DOHH2 (cell line): Measurements from ENCODE around the gene ANKS4B.

ENCODE experiments used
- CTCF ChIP-seq: fragments of 200-600 bp; sonication (generic); IDR thresholded peaks from one replicate; pipeline ENCODE4 v1.5.1; 2014; ENCODE audit warnings: antibody characterized with exemption, mild to moderate bottlenecking, low read depth, low read length; ENCODE audit not compliant: poor library complexity, severe bottlenecking
- EZH2phosphoT487 ChIP-seq: fragments of 200-600 bp; sonication (generic); IDR thresholded peaks from 2 replicates; pipeline ENCODE4 v1.6.1; 2017; ENCODE audit warnings: borderline replicate concordance, mild to moderate bottlenecking, antibody characterized with exemption, low read length, moderate library complexity, mixed read lengths

DNA sequence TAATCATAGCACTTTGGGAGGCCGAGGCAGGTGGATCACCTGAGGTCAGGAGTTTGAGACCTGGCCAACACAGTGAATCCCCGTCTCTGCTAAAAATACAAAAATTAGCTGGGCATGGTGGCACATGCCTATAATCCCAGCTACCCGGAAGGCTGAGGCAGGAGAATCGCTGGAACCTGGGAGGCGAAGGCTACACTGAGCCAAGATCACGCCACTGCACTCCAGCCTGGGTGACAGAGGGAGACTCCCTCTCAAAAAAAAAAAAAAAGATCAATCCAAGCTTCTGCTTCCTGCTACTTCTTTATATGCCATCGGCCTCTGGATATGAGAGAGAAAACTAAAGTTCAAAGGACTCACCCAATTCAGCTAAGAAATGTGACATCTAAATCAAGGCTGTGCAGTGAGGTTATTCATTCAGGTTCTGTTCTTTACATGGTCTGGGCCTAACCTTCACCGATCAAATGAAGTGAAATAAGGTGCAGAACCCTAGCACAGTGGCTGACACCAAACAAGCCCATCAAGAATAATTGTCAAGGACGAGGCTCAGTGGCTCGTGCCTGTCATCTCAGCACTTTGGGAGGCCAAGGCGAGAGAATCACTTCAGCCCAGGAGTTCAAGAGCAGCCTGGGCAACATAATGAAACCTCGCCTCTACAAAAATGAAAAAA lies 47.7 kb upstream of the ANKS4B start:
- TF ChIP-seq CTCF (no peak), EZH2phosphoT487 (no peak)
